DMS53 treated with DMSO at 0.1 percent for 48 hours (cell line): ENCODE measurements around the gene MGAT4A.
A peak's percentile ranks its signal among the peaks of the same experiment; 100 is the strongest.
"Not testable (repeated sequence)": the region's sequence is repeated elsewhere in the genome, so short reads cannot be mapped to it uniquely, and the experiment has no call there.

ENCODE experiments used
- DNase-seq: peaks from one replicate; lab custom pipeline; 2025; ENCODE audit not compliant: unreplicated experiment; lab: John Stamatoyannopoulos, UW

MGAT4A gene

DNA sequence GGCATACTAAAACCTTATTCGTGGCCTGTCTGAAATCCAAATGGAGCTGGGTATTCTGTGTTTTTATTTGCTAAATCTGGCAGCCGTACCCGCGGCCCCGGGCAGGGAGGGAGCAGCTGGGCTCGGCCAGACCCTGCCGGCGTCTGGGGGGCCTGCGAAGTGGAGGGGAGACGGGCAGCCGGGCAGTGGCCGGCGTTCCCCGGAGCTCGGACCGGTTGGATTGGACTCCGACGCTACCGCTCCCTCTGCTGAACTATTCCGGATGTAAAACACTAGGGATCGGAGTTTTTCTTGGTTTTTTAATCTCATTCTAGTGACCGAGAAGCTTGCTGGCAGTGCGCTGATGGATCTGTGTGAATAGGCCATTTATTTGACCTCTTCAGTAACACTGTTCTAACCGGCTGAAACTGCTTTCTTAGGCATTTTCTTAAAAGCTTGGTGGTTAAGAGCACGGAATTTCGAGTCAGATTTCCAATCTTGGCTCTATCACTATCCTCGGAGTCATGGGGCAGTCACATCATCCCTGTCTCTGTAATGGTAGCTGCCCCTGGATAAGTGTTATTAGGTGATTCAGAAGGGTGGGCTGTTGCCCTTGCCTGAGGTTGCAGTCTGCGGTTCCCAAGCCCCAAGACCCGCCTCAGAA lies 121.8 kb downstream of the MGAT4A start:
- no peak for DNase-seq

DNA sequence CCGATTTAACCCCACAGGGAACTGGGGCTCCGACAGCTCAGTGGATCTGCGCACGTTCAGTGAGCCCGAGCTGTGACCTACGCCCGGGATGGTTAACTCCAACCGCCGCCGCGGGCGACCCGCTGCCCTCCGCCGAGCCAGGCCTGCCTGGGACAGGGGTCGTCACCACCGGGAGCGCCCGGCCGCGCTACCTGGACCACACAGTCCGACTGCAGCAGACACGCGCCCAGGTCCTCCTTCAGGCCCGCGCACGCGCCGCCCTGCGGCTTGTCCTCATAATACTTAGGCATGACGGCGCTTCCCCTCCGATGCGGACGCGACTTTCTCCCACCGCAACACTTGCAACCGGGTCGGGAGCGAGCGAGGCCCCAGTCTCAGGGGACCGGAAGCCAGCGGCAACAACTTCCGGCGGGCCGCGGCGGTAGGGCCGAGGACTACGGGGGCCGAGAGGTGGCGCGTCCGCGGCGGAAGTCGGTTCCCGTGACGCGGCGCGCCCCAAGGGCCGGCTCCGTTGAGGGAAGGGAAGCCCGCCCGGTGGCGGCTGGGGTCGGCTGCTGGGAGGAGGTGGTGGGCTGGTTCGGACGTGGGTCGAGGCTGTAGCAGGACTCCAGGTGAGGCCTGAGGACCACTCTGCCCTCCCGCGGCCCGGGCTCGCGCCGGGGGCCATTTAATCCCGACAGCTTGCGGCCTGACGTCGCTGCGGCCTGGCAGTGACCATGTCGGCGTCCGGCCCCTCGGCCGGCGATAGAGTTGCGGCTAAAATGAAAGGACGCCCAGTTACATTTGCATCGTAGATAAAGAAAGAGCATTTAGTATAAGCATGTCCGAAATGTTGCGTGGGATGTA lies 122.6 kb downstream of the MGAT4A start, which contains the start of the genes COA5 and UNC50:
TSS of gene COA5 (minus strand) at position 397 of the 846 bp plus-strand sequence. CDS start at position 290, 107 bp downstream.
TSS of gene UNC50 (plus strand) at position 474 of the 846 bp plus-strand sequence. CDS start 1,171 bp downstream, outside the sequence.
- DNase-seq: peak; percentile 90

DNA sequence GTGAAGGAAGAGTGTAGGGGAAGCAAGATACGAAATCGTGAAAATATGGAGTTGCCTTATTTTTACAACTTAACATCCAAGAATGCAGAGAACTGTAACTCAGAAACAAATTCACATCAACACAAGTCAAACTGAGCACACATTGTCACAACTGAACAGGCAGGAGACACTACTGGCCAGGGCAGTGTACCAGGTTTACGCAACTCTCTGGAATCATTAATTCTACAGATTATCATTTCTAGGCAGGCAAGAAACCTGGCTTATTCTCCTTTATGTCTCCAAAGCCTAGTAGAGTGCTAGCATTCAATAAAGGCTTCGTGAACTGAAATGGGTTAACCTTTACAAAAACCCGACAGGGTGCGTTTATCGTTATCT lies 123.2 kb downstream of the MGAT4A start:
- DNase-seq: no peak

GRCh38 chr2:98607104-98607503 lies 123.8 kb downstream of the MGAT4A start:
- DNase-seq: no peak

GRCh38 chr2:98606431-98606830 lies 124.5 kb downstream of the MGAT4A start:
- DNase-seq: no peak

DNA sequence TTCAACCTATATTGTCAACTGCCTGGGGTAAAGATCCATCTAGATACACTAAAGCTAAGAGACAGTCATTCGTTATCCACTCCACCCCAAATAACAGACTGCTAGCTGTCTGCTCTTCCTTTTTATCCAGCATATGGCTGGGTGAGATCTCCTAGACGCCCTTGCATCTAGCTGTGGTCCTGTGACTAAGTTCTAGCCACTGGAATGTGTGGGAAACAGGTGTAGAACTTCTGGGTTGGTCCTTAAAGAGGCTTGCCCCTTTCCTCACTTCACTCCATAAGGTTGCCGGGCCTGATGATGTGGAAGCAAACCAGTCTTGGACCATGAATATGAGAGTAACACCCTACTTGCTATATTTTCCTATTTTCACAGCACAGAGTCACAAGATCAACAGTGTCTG lies 125.9 kb downstream of the MGAT4A start:
- no peak for DNase-seq

DNA sequence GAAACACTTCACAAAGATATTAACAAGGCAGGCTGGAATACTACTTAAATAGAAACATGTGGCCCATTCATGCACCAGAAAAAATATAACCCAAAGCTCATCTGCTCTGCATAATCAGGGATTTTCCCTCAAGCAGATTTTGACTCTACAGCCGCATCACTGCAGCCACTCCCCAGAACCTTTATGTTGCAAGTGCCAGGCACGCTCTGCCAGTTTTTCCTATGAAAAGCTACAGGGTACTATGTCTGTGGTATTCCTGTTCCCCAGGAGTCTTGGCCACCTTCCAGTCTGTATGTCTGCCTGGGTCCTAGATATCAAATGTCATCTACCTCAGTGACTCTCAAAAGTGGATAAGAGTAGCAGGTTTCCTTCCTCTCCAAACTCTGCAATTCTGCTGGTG lies 126.4 kb downstream of the MGAT4A start:
- DNase-seq: no peak

DNA sequence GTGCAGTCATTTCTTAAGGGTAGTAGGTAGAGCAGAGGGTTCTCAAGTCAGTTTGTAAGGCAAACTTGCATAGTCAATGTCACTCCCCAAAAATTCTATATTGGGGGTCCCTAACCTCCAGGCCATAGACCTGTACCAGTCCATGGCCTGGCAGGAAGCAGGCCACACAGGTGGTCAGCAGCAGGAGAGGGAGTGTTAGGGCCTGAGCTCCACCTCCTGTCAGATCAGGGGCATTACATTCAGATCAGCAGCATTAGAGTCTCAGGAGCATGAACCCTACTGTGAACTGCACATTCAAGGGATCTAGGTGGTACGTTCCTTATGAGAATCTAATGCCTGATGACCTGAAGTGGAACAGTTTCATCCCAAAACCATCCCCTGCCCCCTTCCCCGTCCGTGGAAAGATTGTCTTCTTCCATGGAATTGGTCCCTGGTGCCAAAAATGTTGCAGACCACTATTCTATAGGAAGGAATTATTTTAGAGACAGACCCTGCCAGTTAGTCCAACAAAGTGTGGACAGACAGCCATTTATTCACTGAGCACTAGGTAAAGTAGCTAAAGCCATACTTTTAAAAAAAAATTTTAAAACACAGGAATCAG lies 129.3 kb downstream of the MGAT4A start:
- DNase-seq: peak; percentile 76

- peak; percentile 62 for DNase-seq
Observed at GRCh38 chr2:98598781-98599428, 132.0 kb downstream of the MGAT4A start.

DNA sequence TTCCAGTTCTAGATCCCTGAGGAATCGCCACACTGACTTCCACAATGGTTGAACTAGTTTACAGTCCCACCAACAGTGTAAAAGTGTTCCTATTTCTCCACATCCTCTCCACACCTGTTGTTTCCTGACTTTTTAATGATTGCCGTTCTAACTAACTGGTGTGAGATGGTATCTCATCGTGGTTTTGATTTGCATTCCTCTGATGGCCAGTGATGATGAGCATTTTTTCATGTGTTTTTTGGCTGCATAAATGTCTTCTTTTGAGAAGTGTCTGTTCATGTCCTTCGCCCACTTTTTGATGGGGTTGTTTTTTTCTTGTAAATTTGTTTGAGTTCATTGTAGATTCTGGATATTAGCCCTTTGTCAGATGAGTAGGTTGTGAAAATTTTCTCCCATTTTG lies 136.3 kb downstream of the MGAT4A start:
- not testable (repeated sequence) for DNase-seq

DNA sequence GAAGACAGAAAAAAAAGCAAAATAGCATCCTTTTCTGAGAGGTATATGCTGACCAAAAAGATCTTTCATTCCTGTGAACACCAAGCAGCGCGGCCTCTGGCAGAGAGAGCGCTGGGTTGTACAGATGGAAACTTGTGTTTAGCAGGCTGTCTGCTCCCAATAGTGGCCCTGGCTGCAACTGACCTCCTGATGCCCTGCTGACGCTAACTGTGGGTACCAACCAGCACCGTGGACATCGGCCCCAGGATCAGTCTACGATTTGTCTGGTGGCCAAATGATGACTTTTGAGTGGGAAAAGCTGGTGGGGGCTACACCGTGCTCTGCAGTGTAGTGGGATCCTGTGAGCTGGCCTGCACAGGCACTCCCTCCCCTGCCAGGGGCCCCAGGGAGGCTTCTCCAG lies 138.4 kb downstream of the MGAT4A start:
- DNase-seq: no peak

DNA sequence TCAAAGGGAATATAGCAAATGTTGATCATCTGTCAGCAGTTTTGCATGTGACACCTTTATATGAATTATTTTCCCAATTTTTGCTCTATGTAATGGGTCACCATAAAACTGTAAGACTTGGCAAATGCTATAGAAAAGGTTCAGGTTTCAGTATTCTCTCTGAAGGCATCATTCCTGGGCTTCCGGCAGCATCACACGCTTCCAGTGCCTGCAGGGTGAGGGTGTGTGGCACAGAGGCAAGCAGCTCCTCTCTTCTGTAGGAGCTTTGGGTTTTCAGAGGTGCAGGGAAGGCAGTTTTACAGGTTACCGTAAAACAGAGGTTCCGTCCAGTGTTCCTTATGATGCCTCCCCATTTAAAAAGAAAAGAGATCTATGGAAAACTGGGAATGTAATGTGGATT lies 141.4 kb downstream of the MGAT4A start:
- DNase-seq: no peak

DNA sequence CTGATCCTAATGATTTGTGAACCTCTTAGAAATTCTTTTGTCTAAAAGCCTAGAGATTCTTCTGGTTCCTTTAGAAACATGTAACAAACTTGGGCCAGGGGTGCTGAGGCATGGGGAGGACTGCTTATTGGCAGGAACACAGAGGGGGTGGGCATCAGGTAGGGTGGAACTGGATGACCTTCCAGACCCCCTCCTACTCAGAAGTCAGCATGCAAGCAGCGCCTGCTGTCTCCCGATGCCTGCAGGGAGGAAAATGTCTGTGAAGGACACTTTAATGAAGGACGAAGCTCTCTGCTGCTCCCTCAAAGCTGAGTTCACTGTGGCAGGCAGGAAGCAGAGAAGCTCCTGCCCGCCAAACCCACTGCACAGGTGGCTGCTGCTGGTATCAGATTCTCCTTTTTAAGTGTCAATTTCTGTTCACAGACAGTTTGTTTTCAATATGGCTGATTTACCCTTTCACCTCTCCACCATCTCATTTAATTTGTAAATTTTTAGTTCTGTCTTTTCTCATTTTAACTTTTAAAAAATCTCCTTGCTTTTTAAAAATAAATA lies 142.0 kb downstream of the MGAT4A start:
- DNase-seq: no peak

DNA sequence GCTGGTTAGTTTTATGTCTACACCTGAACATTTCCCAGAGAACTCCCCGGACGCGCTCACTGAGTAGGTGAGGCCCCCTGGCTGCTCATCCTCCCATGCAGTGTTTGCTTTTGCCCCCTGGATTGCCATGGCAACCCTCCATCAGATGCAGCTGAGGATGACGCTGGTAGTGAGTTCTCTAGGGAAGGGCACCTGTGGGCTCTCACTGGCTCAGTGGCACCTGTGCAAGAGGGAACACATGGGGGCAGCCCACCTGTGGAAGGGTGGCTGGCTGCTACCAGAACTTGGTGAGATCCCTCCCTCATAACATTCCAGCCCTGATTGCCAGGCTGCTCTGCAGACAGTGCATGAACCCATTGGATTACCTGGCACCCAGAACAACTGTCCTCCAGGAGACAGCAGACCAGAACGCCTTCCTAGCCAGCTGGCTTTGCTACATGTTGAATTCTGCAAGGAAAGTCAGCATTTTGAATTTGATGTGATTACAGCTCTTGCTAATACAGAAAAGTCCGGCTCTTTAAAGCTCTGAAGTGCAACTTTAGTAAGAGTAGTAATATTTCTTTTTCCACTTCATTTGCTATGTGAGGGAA lies 144.3 kb downstream of the MGAT4A start:
- DNase-seq: no peak

DNA sequence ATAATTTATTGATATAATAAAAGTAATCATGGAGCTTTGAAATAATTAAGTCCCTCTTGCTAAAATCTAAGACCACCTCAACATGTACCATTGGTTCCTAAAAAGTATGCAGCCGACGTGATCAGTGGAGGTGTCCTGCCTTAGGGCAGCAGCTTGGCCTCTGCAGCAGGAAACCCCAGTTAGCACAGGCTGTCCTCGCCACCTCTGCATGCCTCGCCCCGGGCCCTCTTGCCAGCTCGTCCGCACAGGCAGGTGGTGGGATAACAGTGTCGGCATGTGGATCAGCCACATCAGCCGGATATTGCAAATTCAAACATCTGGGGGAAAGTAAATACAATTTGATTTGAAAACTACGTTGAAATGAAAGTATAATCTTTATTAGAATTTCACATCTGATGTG lies 145.5 kb downstream of the MGAT4A start:
- no peak for DNase-seq

DNA sequence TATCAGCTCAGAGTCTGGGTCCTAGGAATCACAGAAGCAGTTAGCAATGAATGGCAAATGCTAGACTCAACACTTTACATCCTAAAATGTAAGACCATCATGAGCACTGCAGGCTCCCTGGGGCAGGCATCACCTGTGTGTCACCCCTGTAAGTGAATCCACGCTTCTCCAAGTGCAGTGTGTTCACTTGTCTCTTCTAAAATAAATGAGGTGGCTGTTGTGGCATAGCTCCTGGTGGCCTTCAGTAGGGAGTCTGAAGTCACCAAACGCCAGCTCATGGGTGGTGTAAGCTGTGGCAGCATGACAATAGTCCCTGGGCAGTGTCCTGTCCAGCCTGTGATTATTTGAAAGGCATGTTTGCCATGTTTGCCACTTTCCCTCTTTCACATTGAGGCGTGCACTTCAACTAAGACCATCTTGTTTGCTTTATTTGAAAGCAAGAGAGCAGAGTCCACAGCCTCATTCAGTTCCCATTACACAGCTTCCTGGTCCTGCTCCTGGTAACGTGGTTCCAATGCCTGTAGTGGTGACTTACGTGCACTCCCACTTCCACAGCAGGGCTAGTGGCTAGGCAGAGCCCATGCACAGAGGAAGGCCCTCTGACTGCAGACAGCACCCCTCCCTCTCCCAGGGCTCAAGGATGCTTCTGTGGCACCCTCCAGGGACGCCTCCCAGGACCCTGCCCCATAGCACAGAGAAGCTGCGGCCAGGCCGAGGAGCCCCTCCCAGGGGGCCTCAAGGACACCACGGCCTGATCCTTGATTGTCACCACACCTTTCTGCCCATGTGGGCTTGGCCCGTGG lies 146.9 kb downstream of the MGAT4A start:
- DNase-seq: peak; percentile 98

GRCh38 chr2:98583276-98583675 lies 147.7 kb downstream of the MGAT4A start:
- DNase-seq: no peak

- DNase-seq: no peak
Observed at GRCh38 chr2:98582523-98582922, 148.4 kb downstream of the MGAT4A start.

GRCh38 chr2:98580656-98581284 lies 150.2 kb downstream of the MGAT4A start:
- DNase-seq: no peak
